Lung (tissue), 12 donors: ENCODE measurements around the gene P3R3URF. TPM values are rescaled to one million over a fixed set of nuclear protein-coding genes. Genes with fewer than 3 reads are reported as not detected.

ENCODE experiments used
- ATAC-seq: fragments of 200-7000 bp; cut with Tn5 transposase; one replicate; pipeline ENCODE4 v1.9.1; 2020; ENCODE audit warnings: moderate number of reproducible peaks; ENCODE audit not compliant: insufficient read depth, low FRiP score
- DNase-seq, 3 donors: peaks; one replicate each; pipeline ENCODE4 v3.0.0-alpha.2; 2013 to 2017
- H3K27ac ChIP-seq, 2 donors: one replicate each; pipeline ENCODE4 v1.5.1; 2013; ENCODE audit warnings: mild to moderate bottlenecking in 2 of 2, moderate library complexity in 2 of 2, control low read depth in 1 of 2, inconsistent platforms in 1 of 2, low read depth in 1 of 2, low read length in 1 of 2
- H3K27me3 ChIP-seq, 3 donors: one replicate each; pipeline ENCODE4 v1.5.1; 2013; ENCODE audit warnings: low read length in 2 of 3; ENCODE audit not compliant: control insufficient read depth in 3 of 3, insufficient read depth in 3 of 3
- H3K36me3 ChIP-seq, 4 donors: one replicate each; pipeline ENCODE4 v1.5.1; 2013; ENCODE audit warnings: low read length in 4 of 4, mild to moderate bottlenecking in 1 of 4, moderate library complexity in 1 of 4; ENCODE audit not compliant: control insufficient read depth in 4 of 4, insufficient read depth in 4 of 4
- H3K4me1 ChIP-seq, 5 donors: one replicate each; pipeline ENCODE4 v1.5.1; 2013; ENCODE audit warnings: low read length in 5 of 5, mild to moderate bottlenecking in 2 of 5, moderate library complexity in 1 of 5; ENCODE audit not compliant: control insufficient read depth in 5 of 5, insufficient read depth in 5 of 5
- H3K4me3 ChIP-seq: one replicate; pipeline ENCODE4 v1.5.1; 2013; ENCODE audit warnings: mild to moderate bottlenecking, control low read depth, moderate library complexity
- H3K9ac ChIP-seq, 2 donors: one replicate each; pipeline ENCODE4 v1.5.1; 2013; ENCODE audit warnings: low read length in 2 of 2, control low read depth in 1 of 2; ENCODE audit not compliant: insufficient read depth in 1 of 2
- H3K9me3 ChIP-seq, 4 donors: one replicate each; pipeline ENCODE4 v1.5.1; 2013; ENCODE audit warnings: low read length in 3 of 4, mild to moderate bottlenecking in 1 of 4, moderate library complexity in 1 of 4; ENCODE audit not compliant: control insufficient read depth in 4 of 4, insufficient read depth in 3 of 4
- CTCF ChIP-seq: IDR thresholded peaks from 2 replicates; pipeline ENCODE4 v1.5.1; 2012; ENCODE audit warnings: mild to moderate bottlenecking; ENCODE audit errors: control extremely low read depth, extremely low read depth
- WGBS, 2 donors: extraction: QIAGEN DNeasy Blood & Tissue Kit; methylation state at CpG; one replicate each; pipeline ENCODE4 v1.1.7; 2013; 5-methylcytosine and 5-hydroxymethylcytosine counted together
- polyA plus RNA-seq, 2 donors: library from polyadenylated mRNA; stranded (reverse); fragments of 200-250 nt; gene quantifications; one replicate each; pipeline ENCODE4 v1.2.1, GENCODE V29; 2013
- total RNA-seq, 2 donors: library from RNA; depleted of rRNA in 1 of 2; stranded (reverse); fragments of >200 nt in 1 of 2; gene quantifications; one replicate each; pipeline ENCODE4 v1.2.1, GENCODE V29; 2014 to 2021
- donor health status: control.
- donor health status: control.
- donor health status: Bipolar disorder and iron deficiency.
- donor health status: healthy.
- donor health status: DM: yes; HTN: yes; CAD: no.

P3R3URF gene
- total and polyA plus RNA-seq, 4 donors = not detected

DNA sequence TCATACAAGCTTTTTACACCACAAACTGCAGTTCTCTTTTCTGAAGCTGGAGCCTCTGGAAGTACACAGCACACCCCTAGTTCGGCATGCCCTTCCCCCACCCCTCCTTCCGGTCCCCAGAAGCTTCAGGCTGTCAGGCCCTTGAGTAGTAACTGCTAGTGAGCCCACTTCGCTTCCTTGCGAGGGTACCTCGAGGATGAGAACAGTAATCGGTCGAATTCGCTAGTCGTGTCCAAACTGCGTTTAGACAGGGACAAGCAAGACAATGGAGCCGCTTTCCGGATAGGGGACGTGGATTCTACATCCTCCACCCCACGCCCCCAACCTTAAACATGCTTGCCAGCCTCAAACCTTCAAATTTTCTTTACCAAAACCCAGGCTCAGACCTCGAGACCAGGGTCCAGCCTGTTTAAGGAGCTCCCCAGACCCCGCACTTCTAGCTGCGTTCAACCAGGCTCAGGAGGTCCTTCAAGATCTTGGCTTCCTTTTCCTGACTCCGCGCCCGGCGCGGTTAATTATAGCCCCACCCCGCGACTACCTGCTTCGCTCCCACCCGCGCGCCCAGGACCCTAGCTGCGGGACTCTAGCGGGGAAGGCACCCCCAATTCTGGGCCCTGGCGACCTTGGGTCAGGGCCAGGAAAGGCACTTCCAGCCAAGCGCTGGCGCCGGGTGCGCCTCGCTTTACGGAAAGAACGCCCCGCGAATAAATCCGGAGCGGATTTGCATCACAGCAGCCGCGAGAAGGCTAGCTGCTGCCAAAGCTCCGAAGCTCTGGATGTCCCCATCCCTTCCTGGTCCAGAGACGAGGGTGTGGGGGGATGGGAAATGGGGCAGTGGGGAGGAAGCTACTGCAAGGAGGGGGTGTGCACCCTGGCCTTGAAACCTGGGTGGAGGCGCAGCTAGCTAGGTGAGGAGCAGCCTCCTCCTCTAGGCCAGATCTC, 9.5 kb downstream of the P3R3URF start:
- Histone ChIP-seq H3K36me3 (no peaks in the 10 kb centered on the region), H3K4me1 (peaks cover 0 to 19% (median 4%) of the 10 kb centered on the region in 5 donors)
- WGBS, 2 donors = 4 to 5% methylated on average over 47 of the region's 47 CpGs

DNA sequence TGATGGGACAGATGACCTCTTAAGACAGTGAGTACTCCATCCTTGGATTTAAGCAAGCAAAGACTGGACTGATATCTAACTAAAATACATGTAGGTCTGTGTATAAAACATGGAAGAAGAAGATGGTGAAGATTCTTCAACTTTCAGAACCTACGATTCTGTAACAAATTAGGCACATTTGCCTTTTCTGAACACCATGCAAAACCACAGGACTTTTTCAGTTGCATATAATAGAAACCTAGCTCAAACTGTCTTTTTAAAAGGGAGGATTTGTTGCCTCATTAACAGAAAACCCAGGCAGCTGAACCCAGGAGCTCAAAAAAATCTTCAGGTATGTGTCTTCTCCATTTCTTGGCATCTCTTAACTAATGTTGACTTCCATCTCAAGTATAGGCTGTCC, 16.1 kb downstream of the P3R3URF start:
- Histone ChIP-seq H3K27me3 (no peaks in the 10 kb centered on the region), H3K27ac (no peak overlapping the region), H3K9ac (no peak overlapping the region), H3K9me3 (no peaks in the 10 kb centered on the region), H3K36me3 (no peaks in the 10 kb centered on the region), H3K4me3 (no peak overlapping the region), H3K4me1 (no peaks in the 10 kb centered on the region)
- ATAC-seq (no peak), DNase-seq (no peak)
- 96 to 100% methylated on average over 1 of the region's 1 CpG for WGBS, 2 donors
- no peak for TF ChIP-seq CTCF

More for the DNA sequence above, 9.5 kb downstream of the P3R3URF start:
- peak overlapping the region; percentile 61 to 85 for H3K27ac ChIP-seq
- peak; percentile 51 to 80 (median 54) for DNase-seq
- H3K9ac ChIP-seq = peak overlapping the region; percentile 40 to 51
- no peaks in the 10 kb centered on the region for H3K9me3 ChIP-seq
- TF ChIP-seq CTCF = no peak
- H3K27me3 ChIP-seq = no peaks in the 10 kb centered on the region
- peak overlapping the region; percentile 25 for H3K4me3 ChIP-seq
- peak; percentile 24 for ATAC-seq

DNA sequence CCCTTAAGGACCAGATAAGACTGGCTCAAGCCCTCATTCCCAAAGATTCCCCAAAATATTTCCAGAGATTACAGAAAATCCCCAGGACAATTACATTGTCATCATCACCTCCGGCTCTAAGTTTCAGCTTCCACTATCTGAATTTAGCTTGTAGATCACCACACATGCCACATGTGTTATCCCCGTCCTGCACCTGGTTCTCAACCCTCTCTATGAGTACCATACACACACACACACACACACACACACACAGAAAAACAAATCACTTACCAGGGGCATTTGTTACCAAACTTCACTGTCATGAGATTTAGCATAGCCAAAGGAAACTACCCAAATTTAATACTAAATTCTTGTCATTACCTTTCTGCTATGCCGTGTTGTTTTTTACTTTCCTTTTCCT, 16.8 kb downstream of the P3R3URF start:
- Histone ChIP-seq H3K27me3 (no peaks in the 10 kb centered on the region), H3K9me3 (no peaks in the 10 kb centered on the region), H3K9ac (no peak overlapping the region), H3K27ac (no peak overlapping the region), H3K4me1 (no peaks in the 10 kb centered on the region), H3K36me3 (no peaks in the 10 kb centered on the region), H3K4me3 (no peak overlapping the region)
- ATAC-seq (no peak), DNase-seq (no peak)
- no peak for TF ChIP-seq CTCF
- WGBS, 2 donors = 79 to 84% methylated on average over 3 of the region's 3 CpGs
